H9 (cell line): Measurements from ENCODE around the gene IFI44. TPM values are rescaled to one million over a fixed set of nuclear protein-coding genes. Genes with fewer than 3 reads are reported as not detected.

Experiments
- DNase-seq: peaks from one replicate; pipeline ENCODE4 v3.0.0-alpha.2; 2017
- H2AFZ ChIP-seq: one replicate; pipeline ENCODE4 v1.6.1; 2013; ENCODE audit warnings: mild to moderate bottlenecking, low read length, control low read depth, moderate library complexity
- H2AK5ac ChIP-seq: 2 replicates; pipeline ENCODE4 v1.6.1; 2013; ENCODE audit warnings: low read length, control low read depth, mixed read lengths; ENCODE audit not compliant: insufficient read length
- H2BK120ac ChIP-seq: one replicate; pipeline ENCODE4 v1.6.1; 2013; ENCODE audit warnings: low read depth, mild to moderate bottlenecking, low read length, control low read depth, inconsistent platforms; ENCODE audit not compliant: poor library complexity, severe bottlenecking
- H2BK12ac ChIP-seq: 2 replicates; pipeline ENCODE4 v1.6.1; 2013; ENCODE audit warnings: low read length, control low read depth, mixed read lengths, low read depth; ENCODE audit not compliant: insufficient read length
- H2BK15ac ChIP-seq: 2 replicates; pipeline ENCODE4 v1.6.1; 2013; ENCODE audit warnings: low read depth, low read length, control low read depth
- H2BK20ac ChIP-seq: one replicate; pipeline ENCODE4 v1.6.1; 2013; ENCODE audit warnings: low read depth, mild to moderate bottlenecking, low read length, control low read depth, inconsistent platforms; ENCODE audit not compliant: poor library complexity, severe bottlenecking
- H2BK5ac ChIP-seq: 2 replicates; pipeline ENCODE4 v1.6.1; 2013; ENCODE audit warnings: low read length, control low read depth, mixed read lengths; ENCODE audit not compliant: insufficient read length
- H3K14ac ChIP-seq: 2 replicates; pipeline ENCODE4 v1.6.1; 2013; ENCODE audit warnings: low read length, control low read depth; ENCODE audit not compliant: insufficient read depth
- H3K18ac ChIP-seq: 2 replicates; pipeline ENCODE4 v1.6.1; 2013; ENCODE audit warnings: low read depth, mild to moderate bottlenecking, mixed read lengths, low read length, control low read depth; ENCODE audit not compliant: insufficient read length
- H3K23ac ChIP-seq: 2 replicates; pipeline ENCODE4 v1.6.1; 2013; ENCODE audit warnings: low read length, control low read depth, mixed read lengths, low read depth; ENCODE audit not compliant: insufficient read length
- H3K23me2 ChIP-seq: 2 replicates; pipeline ENCODE4 v1.6.1; 2013; ENCODE audit warnings: low read depth, mild to moderate bottlenecking, mixed read lengths, low read length, control low read depth; ENCODE audit not compliant: insufficient read length, poor library complexity, severe bottlenecking
- H3K27ac ChIP-seq: 2 replicates; pipeline ENCODE4 v1.5.1; 2013; ENCODE audit warnings: low read length, control low read depth, mixed read lengths, low read depth; ENCODE audit not compliant: insufficient read length
- H3K27me3 ChIP-seq: 2 replicates; pipeline ENCODE4 v1.6.1; 2013; ENCODE audit warnings: low read length, control low read depth, inconsistent platforms; ENCODE audit not compliant: insufficient read depth
- H3K4ac ChIP-seq: 2 replicates; pipeline ENCODE4 v1.6.1; 2013; ENCODE audit warnings: low read depth, mild to moderate bottlenecking, control low read depth, inconsistent platforms, low read length, moderate library complexity
- H3K4me1 ChIP-seq: 2 replicates; pipeline ENCODE4 v1.6.1; 2013; ENCODE audit warnings: low read length, control low read depth, inconsistent platforms; ENCODE audit not compliant: insufficient read depth
- H3K4me2 ChIP-seq: 2 replicates; pipeline ENCODE4 v1.6.1; 2013; ENCODE audit warnings: low read length, control low read depth, mixed read lengths; ENCODE audit not compliant: insufficient read length, insufficient read depth
- H3K56ac ChIP-seq: 2 replicates; pipeline ENCODE4 v1.6.1; 2013; ENCODE audit warnings: low read depth, mild to moderate bottlenecking, mixed read lengths, low read length, control low read depth; ENCODE audit not compliant: insufficient read length
- H3K79me1 ChIP-seq: 2 replicates; pipeline ENCODE4 v1.6.1; 2013; ENCODE audit warnings: low read depth, mild to moderate bottlenecking, moderate library complexity, low read length, control low read depth, inconsistent platforms; ENCODE audit not compliant: insufficient read depth, poor library complexity, severe bottlenecking
- H3K79me2 ChIP-seq: 2 replicates; pipeline ENCODE4 v1.6.1; 2013; ENCODE audit warnings: low read length, control low read depth, inconsistent platforms; ENCODE audit not compliant: insufficient read depth
- H3K9ac ChIP-seq: 2 replicates; pipeline ENCODE4 v1.6.1; 2013; ENCODE audit warnings: low read length, control low read depth, mixed read lengths; ENCODE audit not compliant: insufficient read length; ENCODE audit errors: extremely low read depth
- H3K9me3 ChIP-seq: one replicate; pipeline ENCODE4 v1.6.1; 2013; ENCODE audit warnings: low read depth, low read length, inconsistent platforms; ENCODE audit not compliant: control insufficient read depth
- H3T11ph ChIP-seq: one replicate; pipeline ENCODE4 v1.6.1; 2013; ENCODE audit warnings: mild to moderate bottlenecking, low read length, control low read depth, inconsistent platforms
- H4K20me1 ChIP-seq: one replicate; pipeline ENCODE4 v1.6.1; 2013; ENCODE audit not compliant: control insufficient read depth, insufficient read length, insufficient read depth
- H4K5ac ChIP-seq: 2 replicates; pipeline ENCODE4 v1.6.1; 2013; ENCODE audit warnings: low read depth, mild to moderate bottlenecking, mixed read lengths, low read length, control low read depth; ENCODE audit not compliant: insufficient read length
- H4K8ac ChIP-seq: replicated peaks from 2 replicates; pipeline ENCODE4 v1.6.1; 2013; ENCODE audit warnings: low read length, control low read depth, mixed read lengths, low read depth; ENCODE audit not compliant: insufficient read length
- H4K91ac ChIP-seq: 2 replicates; pipeline ENCODE4 v1.6.1; 2013; ENCODE audit warnings: low read depth, mild to moderate bottlenecking, moderate library complexity, mixed read lengths, low read length, control low read depth; ENCODE audit not compliant: insufficient read length
- H3K27ac Mint-ChIP-seq, 3 experiments: 2 replicates in 2 of 3; 3 replicates in 1 of 3; pipeline ENCODE4 v1.8.0; 2020 to 2021; ENCODE audit warnings: mixed read lengths in 3 of 3, mild to moderate bottlenecking in 1 of 3, moderate library complexity in 1 of 3
- H3K27me3 Mint-ChIP-seq: 2 replicates; pipeline ENCODE4 v1.8.0; 2021; ENCODE audit warnings: low read depth, mild to moderate bottlenecking, moderate library complexity, mixed read lengths
- H3K36me3 Mint-ChIP-seq, 3 experiments: 2 replicates in 2 of 3; 3 replicates in 1 of 3; pipeline ENCODE4 v1.8.0; 2020 to 2021; ENCODE audit warnings: low read depth in 3 of 3, mixed read lengths in 3 of 3; ENCODE audit not compliant: insufficient read depth in 1 of 3
- H3K4me1 Mint-ChIP-seq, 2 experiments: 2 replicates each; pipeline ENCODE4 v1.8.0; 2020; ENCODE audit warnings: mixed read lengths in 2 of 2
- H3K4me3 Mint-ChIP-seq, 2 experiments: 2 replicates in 1 of 2; 3 replicates in 1 of 2; pipeline ENCODE4 v1.8.0; 2020 to 2021; ENCODE audit warnings: mild to moderate bottlenecking in 2 of 2, mixed read lengths in 2 of 2, moderate library complexity in 1 of 2
- H3K9me3 Mint-ChIP-seq, 2 experiments: 2 replicates in 1 of 2; 3 replicates in 1 of 2; pipeline ENCODE4 v1.8.0; 2020; ENCODE audit warnings: mild to moderate bottlenecking in 2 of 2, mixed read lengths in 2 of 2, moderate library complexity in 1 of 2
- CTCF ChIP-seq: fragments of 200-600 bp; sonication (generic); conservative IDR thresholded peaks from 3 replicates; pipeline ENCODE4 v1.8.0; 2021; ENCODE audit warnings: antibody characterized with exemption, mild to moderate bottlenecking
- WGBS: extraction: QIAGEN DNeasy Blood & Tissue Kit; methylation state at CpG from one replicate; pipeline ENCODE4 v1.1.7; 2013; ENCODE audit warnings: missing lambda C conversion rate, low lambda C conversion rate, mixed read lengths; ENCODE audit not compliant: insufficient read length; ENCODE audit errors: extremely low coverage; 5-methylcytosine and 5-hydroxymethylcytosine counted together
- total RNA-seq: library from RNA; stranded (reverse); gene quantifications from 2 replicates; pipeline ENCODE4 v1.2.1, GENCODE V29; 2021

The IFI44 gene
- total RNA-seq, 1 experiment from 2014 or later, result not detected

GRCh38 chr1:78703806-78704205, 54.2 kb downstream of the IFI44 start:
- H3K4ac ChIP-seq, result no peak overlapping the region
- H3K4me1 Mint-ChIP-seq, result peaks cover 0 to 4% of the 10 kb centered on the region in 2 experiments; a peak in 2 of 4 replicates
- no peak overlapping the region for H3K27ac Mint-ChIP-seq
- H3K23me2 ChIP-seq, result no peaks in the 10 kb centered on the region
- no peak overlapping the region for H3T11ph ChIP-seq
- H3K27me3 Mint-ChIP-seq, result no peaks in the 10 kb centered on the region
- no peak overlapping the region for H2BK20ac ChIP-seq
- WGBS, result no CpG with 5 or more reads among the region's 4 CpGs
- no peak overlapping the region for H3K23ac ChIP-seq
- no peak overlapping the region for H3K9ac ChIP-seq
- H3K4me3 Mint-ChIP-seq, result no peak overlapping the region
- peaks cover 0 to 4% (median 4%) of the 10 kb centered on the region in 3 experiments; a peak in 2 of 7 replicates for H3K36me3 Mint-ChIP-seq
- no peaks in the 10 kb centered on the region for H3K79me2 ChIP-seq
- no peaks in the 10 kb centered on the region for H3K79me1 ChIP-seq
- no peaks in the 10 kb centered on the region for H3K4me1 ChIP-seq
- no peak overlapping the region for H3K18ac ChIP-seq
- H4K8ac ChIP-seq, result no peak overlapping the region
- no peak overlapping the region for H3K56ac ChIP-seq
- H4K20me1 ChIP-seq, result no peaks in the 10 kb centered on the region
- no peak overlapping the region for H4K91ac ChIP-seq
- no peak overlapping the region for H2BK5ac ChIP-seq
- no peak overlapping the region for H3K14ac ChIP-seq
- H2BK15ac ChIP-seq, result no peak overlapping the region
- H3K4me2 ChIP-seq, result no peak overlapping the region
- no peaks in the 10 kb centered on the region for H3K27me3 ChIP-seq
- H3K9me3 ChIP-seq, result no peaks in the 10 kb centered on the region
- no peak overlapping the region for H3K27ac ChIP-seq
- no peak overlapping the region for H2BK12ac ChIP-seq
- H3K9me3 Mint-ChIP-seq, result peaks cover 0 to 4% of the 10 kb centered on the region in 2 experiments; a peak in 3 of 5 replicates
- H2AK5ac ChIP-seq, result no peak overlapping the region
- no peak overlapping the region for H2AFZ ChIP-seq
- no peak for DNase-seq
- H2BK120ac ChIP-seq, result no peak overlapping the region
- no peak overlapping the region for H4K5ac ChIP-seq
- no peak for TF ChIP-seq CTCF
